Ishikawa (cell line): Measurements from ENCODE around the gene DRICH1.

Experiments
- CEBPB ChIP-seq: IDR thresholded peaks from 2 replicates; pipeline ENCODE4 v1.6.1; 2012
- CREB1 ChIP-seq: IDR thresholded peaks from 2 replicates; pipeline ENCODE4 v1.6.1; 2012; ENCODE audit warnings: low read depth
- EP300 ChIP-seq: IDR thresholded peaks from 2 replicates; pipeline ENCODE4 v1.6.1; 2012; ENCODE audit warnings: borderline replicate concordance
- MAX ChIP-seq: IDR thresholded peaks from 2 replicates; pipeline ENCODE4 v1.6.1; 2012
- NFIC ChIP-seq: IDR thresholded peaks from 2 replicates; pipeline ENCODE4 v1.6.1; 2012
- TAF1 ChIP-seq: IDR thresholded peaks from 2 replicates; pipeline ENCODE4 v1.6.1; 2012; ENCODE audit warnings: low read depth, mild to moderate bottlenecking
- TEAD4 ChIP-seq: IDR thresholded peaks from 2 replicates; pipeline ENCODE4 v1.6.1; 2012
- YY1 ChIP-seq: IDR thresholded peaks from 2 replicates; pipeline ENCODE4 v1.6.1; 2012; ENCODE audit warnings: low read depth
- TF ChIP-seq, protein P1 (sequence below): IDR thresholded peaks from 2 replicates; pipeline ENCODE4 v1.6.1; 2012; ENCODE audit warnings: low read depth, mild to moderate bottlenecking
- TF ChIP-seq, protein P2 (sequence below): IDR thresholded peaks from 2 replicates; pipeline ENCODE4 v1.6.1; 2012

- no peak for TF ChIP-seq YY1
- TF ChIP-seq CREB1 = no peak
- TF ChIP-seq CEBPB = no peak
- no peak for TF ChIP-seq NFIC
- TF ChIP-seq, protein P1, sequence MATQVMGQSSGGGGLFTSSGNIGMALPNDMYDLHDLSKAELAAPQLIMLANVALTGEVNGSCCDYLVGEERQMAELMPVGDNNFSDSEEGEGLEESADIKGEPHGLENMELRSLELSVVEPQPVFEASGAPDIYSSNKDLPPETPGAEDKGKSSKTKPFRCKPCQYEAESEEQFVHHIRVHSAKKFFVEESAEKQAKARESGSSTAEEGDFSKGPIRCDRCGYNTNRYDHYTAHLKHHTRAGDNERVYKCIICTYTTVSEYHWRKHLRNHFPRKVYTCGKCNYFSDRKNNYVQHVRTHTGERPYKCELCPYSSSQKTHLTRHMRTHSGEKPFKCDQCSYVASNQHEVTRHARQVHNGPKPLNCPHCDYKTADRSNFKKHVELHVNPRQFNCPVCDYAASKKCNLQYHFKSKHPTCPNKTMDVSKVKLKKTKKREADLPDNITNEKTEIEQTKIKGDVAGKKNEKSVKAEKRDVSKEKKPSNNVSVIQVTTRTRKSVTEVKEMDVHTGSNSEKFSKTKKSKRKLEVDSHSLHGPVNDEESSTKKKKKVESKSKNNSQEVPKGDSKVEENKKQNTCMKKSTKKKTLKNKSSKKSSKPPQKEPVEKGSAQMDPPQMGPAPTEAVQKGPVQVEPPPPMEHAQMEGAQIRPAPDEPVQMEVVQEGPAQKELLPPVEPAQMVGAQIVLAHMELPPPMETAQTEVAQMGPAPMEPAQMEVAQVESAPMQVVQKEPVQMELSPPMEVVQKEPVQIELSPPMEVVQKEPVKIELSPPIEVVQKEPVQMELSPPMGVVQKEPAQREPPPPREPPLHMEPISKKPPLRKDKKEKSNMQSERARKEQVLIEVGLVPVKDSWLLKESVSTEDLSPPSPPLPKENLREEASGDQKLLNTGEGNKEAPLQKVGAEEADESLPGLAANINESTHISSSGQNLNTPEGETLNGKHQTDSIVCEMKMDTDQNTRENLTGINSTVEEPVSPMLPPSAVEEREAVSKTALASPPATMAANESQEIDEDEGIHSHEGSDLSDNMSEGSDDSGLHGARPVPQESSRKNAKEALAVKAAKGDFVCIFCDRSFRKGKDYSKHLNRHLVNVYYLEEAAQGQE = peak; percentile 92
- no peak for TF ChIP-seq MAX
- no peak for TF ChIP-seq EP300
- TF ChIP-seq, protein P2, sequence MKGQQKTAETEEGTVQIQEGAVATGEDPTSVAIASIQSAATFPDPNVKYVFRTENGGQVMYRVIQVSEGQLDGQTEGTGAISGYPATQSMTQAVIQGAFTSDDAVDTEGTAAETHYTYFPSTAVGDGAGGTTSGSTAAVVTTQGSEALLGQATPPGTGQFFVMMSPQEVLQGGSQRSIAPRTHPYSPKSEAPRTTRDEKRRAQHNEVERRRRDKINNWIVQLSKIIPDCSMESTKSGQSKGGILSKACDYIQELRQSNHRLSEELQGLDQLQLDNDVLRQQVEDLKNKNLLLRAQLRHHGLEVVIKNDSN = no peak
- TF ChIP-seq TEAD4 = no peak
- TF ChIP-seq TAF1 = no peak
Measured at GRCh38 chr22:23608583-23608982, 23.5 kb downstream of the DRICH1 start.
